ENCODE data around the gene AKR1C4.

Gene AKR1C4

GRCh38 chr10:5147981-5148677, 48.5 kb upstream of the AKR1C4 start:
- Histone ChIP-seq H2AFZ (ENCODE audit: low read depth, low read length) (no peak overlapping the region), H3K9ac (ENCODE audit: low read depth, low read length) (no peak overlapping the region), H3K4me3 (ENCODE audit: low read depth in 1 of 2, low read length in 2 of 2) (no peak overlapping the region), H3K9me3 (ENCODE audit: insufficient read depth, low read length, severe bottlenecking) (peaks cover 6% of the 10 kb centered on the region), H3K27ac (ENCODE audit: low read length) (no peak overlapping the region), H3K27me3 (ENCODE audit: insufficient read depth, low read length, poor library complexity) (no peaks in the 10 kb centered on the region), H3K79me2 (ENCODE audit: insufficient read depth, low read length) (no peaks in the 10 kb centered on the region), H3K4me1 (ENCODE audit: insufficient read depth, low read length) (no peaks in the 10 kb centered on the region), H3K36me3 (ENCODE audit: insufficient read depth, low read length) (no peaks in the 10 kb centered on the region), H4K20me1 (ENCODE audit: insufficient read depth, low read length) (no peaks in the 10 kb centered on the region), H3K4me2 (ENCODE audit: insufficient read depth, low read length) (no peak overlapping the region)
- no peak for DNase-seq
- no peak for ATAC-seq (ENCODE audit: insufficient read depth, low read depth)
- TF ChIP-seq CTCF (IDR thresholded peaks at IDR 0.05; ENCODE audit: borderline replicate concordance, extremely low read depth, low read length, poor library complexity, severe bottlenecking): no peak
- no peak for TF ChIP-seq EZH2 (IDR thresholded peaks at IDR 0.05; ENCODE audit: borderline replicate concordance, low read depth, low read length, severe bottlenecking)

- H2AFZ ChIP-seq (ENCODE audit: low read depth, low read length): no peak overlapping the region
- H3K4me2 ChIP-seq (ENCODE audit: insufficient read depth, low read length): no peak overlapping the region
- no peaks in the 10 kb centered on the region for H4K20me1 ChIP-seq (ENCODE audit: insufficient read depth, low read length)
- no peaks in the 10 kb centered on the region for H3K79me2 ChIP-seq (ENCODE audit: insufficient read depth, low read length)
- no peak overlapping the region for H3K4me3 ChIP-seq (ENCODE audit: low read depth in 1 of 2, low read length in 2 of 2)
- H3K36me3 ChIP-seq (ENCODE audit: insufficient read depth, low read length): no peaks in the 10 kb centered on the region
- H3K27me3 ChIP-seq (ENCODE audit: insufficient read depth, low read length, poor library complexity): no peaks in the 10 kb centered on the region
- TF ChIP-seq EZH2 (IDR thresholded peaks at IDR 0.05; ENCODE audit: borderline replicate concordance, low read depth, low read length, severe bottlenecking): no peak
- TF ChIP-seq CTCF (IDR thresholded peaks at IDR 0.05; ENCODE audit: borderline replicate concordance, extremely low read depth, low read length, poor library complexity, severe bottlenecking): no peak
- H3K9ac ChIP-seq (ENCODE audit: low read depth, low read length): no peak overlapping the region
- H3K4me1 ChIP-seq (ENCODE audit: insufficient read depth, low read length): no peaks in the 10 kb centered on the region
- ATAC-seq (ENCODE audit: insufficient read depth, low read depth) (no peak), DNase-seq (no peak)
- H3K27ac ChIP-seq (ENCODE audit: low read length): no peak overlapping the region
- H3K9me3 ChIP-seq (ENCODE audit: insufficient read depth, low read length, severe bottlenecking): peaks cover 6% of the 10 kb centered on the region
Measured at GRCh38 chr10:5148678-5149032, 48.0 kb upstream of the AKR1C4 start.

- TF ChIP-seq CTCF (IDR thresholded peaks at IDR 0.05; ENCODE audit: borderline replicate concordance, extremely low read depth, low read length, poor library complexity, severe bottlenecking) (no peak), EZH2 (IDR thresholded peaks at IDR 0.05; ENCODE audit: borderline replicate concordance, low read depth, low read length, severe bottlenecking) (no peak)
- DNase-seq (no peak), ATAC-seq (ENCODE audit: insufficient read depth, low read depth) (no peak)
- Histone ChIP-seq H3K4me2 (ENCODE audit: insufficient read depth, low read length) (no peak overlapping the region), H2AFZ (ENCODE audit: low read depth, low read length) (no peak overlapping the region), H3K27me3 (ENCODE audit: insufficient read depth, low read length, poor library complexity) (no peaks in the 10 kb centered on the region), H3K79me2 (ENCODE audit: insufficient read depth, low read length) (no peaks in the 10 kb centered on the region), H4K20me1 (ENCODE audit: insufficient read depth, low read length) (no peaks in the 10 kb centered on the region), H3K9ac (ENCODE audit: low read depth, low read length) (no peak overlapping the region), H3K36me3 (ENCODE audit: insufficient read depth, low read length) (no peaks in the 10 kb centered on the region), H3K9me3 (ENCODE audit: insufficient read depth, low read length, severe bottlenecking) (peaks cover 6% of the 10 kb centered on the region), H3K4me1 (ENCODE audit: insufficient read depth, low read length) (no peaks in the 10 kb centered on the region), H3K27ac (ENCODE audit: low read length) (no peak overlapping the region), H3K4me3 (ENCODE audit: low read depth in 1 of 2, low read length in 2 of 2) (no peak overlapping the region)
Measured at GRCh38 chr10:5151076-5151475, 45.6 kb upstream of the AKR1C4 start.
